Iris pigment epithelial cell (primary cell): ENCODE measurements around the gene SEPTIN12.
"Not testable (repeated sequence)": the region's sequence is repeated elsewhere in the genome, so short reads cannot be mapped to it uniquely, and the experiment has no call there.

Experiments used
- DNase-seq: peaks from one replicate; pipeline ENCODE4 v3.0.0-alpha.2; 2011; ENCODE audit warnings: low read depth

The SEPTIN12 gene

GRCh38 chr16:4802659-4803287 is 14.6 kb upstream of the SEPTIN12 start:
- DNase-seq = peak; percentile 93

GRCh38 chr16:4801962-4802658 is 14.0 kb upstream of the SEPTIN12 start, which contains the start of gene ROGDI:
ROGDI (minus strand) TSS chr16:4802633; CDS start chr16:4802571, 62 bp downstream.
- DNase-seq = peak; percentile 40

GRCh38 chr16:4801051-4801961 is 13.2 kb upstream of the SEPTIN12 start:
- no peak for DNase-seq

DNA sequence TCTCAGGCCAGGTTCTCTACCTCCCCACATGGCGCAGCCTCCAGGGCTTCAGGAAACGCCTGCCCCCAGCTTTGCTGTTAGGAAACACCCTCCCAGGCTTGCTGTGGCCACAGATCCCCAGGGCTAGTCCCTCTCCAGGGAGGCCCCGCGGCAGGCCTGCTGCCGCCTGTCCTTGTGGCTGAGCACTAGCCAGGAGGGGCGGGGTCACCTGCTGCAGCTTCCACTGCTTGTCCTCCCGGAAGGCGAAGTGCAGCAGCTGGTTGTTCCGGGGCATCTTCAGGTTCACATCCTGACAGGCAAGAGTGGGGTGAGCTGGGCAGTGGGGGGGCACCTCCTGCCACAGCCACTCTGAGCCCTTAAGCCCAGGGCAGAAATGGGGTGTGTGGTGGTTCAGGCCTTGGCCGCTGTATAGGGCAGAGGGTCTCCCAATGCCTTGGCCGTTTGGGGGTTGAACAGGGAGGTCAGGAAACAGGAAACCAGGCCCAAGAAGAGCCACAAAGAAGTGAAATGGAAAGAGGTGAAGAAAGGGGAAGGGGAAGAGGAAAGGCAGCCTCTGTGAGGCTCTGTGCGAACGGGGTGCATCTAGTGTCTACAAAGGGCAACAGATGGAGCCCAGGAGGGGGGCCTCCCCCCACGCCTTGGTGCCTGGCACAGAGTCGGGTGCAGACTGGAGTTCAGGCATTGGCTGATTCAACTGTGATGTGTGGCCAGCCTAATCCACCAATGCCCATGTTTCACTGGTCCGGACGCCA is 12.3 kb upstream of the SEPTIN12 start:
- DNase-seq = no peak

DNA sequence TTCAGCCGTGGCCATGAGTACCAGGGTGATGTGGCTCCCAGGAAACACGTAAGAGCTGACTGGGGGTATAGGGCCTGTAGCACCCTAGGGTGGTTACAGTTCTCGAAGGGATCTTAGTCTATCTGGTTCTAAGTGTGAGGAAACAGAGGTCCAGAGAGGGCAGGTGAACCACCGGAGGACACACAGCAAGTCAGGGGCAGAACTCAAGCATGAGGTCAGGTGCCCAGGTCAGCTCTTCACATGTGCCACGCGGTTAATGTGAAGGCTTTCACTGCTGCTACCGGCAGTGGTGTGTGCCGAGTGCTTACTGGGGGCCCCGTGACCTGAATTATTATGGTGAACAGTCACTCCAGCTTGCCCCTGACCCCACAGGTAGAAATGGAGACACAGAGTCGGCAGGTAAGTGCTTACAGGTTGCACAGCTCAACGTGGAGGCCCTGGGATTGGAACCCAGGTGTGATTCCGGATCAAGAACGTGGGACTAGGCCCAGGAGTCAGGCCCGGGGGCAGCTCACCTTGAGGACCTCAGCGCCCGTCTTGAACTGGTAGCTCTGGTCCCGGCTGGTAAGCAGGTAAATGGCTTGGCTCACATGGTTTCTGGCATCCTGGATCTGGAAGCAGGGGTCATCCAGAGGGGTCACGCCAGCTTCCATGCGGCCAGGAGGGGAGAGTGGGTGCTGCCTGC is 11.2 kb upstream of the SEPTIN12 start:
- no peak for DNase-seq

DNA sequence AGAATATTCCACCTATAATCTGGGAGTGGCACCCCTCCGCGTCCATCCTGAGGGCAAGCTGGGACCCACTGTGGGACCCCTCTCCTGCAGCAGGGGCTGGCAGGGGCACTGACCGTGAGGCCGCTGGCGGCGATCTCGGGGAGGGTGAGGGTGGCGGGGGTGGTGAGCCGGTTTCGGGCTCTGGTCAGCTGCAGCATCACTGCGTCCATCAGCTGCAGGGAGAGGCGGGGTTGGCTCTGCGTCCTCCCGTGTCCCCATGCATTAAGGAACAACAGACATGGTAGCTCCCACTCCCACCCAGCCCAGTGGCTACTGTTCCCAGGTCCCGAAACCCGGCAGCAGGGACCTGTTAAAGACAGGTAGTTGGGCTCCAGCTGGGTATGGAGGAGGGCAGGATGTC is 10.3 kb upstream of the SEPTIN12 start:
- no peak for DNase-seq

DNA sequence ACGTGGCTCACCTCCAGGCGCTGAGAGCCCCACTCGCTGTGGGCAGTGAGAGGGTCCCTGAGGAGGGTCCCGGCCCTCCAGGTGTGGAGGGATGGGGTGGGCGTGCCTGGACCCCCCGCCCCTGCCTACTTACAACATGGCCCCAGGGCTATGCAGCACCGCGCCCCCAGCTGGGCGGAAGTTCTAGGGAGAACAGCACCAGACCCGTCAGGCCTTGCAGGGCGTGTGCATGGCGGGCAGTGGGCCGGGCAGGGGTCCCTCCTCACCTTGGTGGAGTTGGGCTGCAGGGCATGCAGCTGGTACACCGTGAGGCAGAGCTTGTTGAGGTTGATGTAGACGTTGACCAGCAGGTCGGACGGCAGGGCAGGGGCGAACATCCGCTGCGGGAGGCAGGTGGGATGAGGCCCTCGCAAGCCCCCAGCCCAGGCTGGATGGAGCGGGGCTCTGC is 9.7 kb upstream of the SEPTIN12 start:
- no peak for DNase-seq

GRCh38 chr16:4796982-4797804 is 9.0 kb upstream of the SEPTIN12 start:
- no peak for DNase-seq

DNA sequence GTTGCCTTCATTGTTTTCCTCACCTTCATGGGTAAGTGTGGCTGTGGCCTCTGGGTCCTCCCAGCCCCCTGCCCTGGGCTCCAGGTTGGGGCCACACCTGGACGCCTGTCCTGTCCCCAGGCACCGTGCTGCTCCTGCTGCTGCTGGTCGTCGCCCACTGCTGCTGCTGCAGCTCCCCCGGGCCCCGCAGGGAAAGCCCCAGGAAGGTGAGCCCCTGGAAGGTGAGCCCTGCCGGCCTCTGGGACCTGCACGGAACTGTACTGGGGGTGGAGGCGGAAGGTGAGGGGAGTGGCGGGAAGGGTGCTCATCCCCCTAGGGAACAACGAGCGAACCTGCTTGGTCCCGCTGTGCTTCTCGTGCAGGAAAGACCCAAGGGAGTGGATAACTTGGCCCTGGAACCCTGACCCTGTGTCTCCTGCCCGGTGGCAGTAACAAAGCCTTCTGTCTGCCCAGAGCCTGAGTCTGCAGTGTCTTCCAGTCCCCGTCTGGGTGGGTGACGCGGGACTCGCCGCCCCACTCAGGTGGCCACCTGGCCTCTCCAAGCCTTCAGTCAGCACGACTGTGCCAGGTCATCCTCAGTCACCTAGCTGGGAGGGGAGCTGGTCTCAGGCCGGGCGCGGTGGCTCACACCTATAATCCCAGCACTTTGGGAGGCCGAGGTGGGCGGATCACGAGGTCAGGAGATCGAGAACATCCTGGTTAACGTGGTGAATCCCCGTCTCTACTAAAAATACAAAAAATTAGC is 7.9 kb upstream of the SEPTIN12 start:
- no peak for DNase-seq

GRCh38 chr16:4795181-4795827 is 7.2 kb upstream of the SEPTIN12 start, which contains the start of gene SMIM22:
SMIM22 (plus strand) TSS chr16:4795369; CDS start chr16:4795735, 366 bp downstream.
- DNase-seq = no peak

- DNase-seq = no peak
Measured at GRCh38 chr16:4792951-4793513, 4.9 kb upstream of the SEPTIN12 start.

DNA sequence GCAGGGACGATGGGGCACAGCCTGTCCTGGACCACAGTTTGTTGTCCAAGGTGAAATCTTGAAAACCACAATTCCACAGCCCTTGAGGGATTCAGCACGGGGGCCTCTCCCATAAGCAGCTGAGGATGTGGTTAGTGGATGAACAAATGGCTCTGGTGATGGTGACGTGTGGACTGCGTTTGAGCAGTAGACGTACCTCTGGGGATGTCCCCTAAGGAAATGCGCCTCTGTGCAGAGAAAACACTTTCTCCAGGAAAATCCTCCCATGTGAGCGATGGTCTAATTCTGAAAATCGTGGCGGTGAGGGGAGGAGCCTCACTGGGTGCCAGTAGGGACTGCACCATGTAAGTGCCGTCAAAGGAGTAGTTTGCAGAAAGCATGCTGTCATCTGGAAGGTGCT is 2.7 kb upstream of the SEPTIN12 start:
- DNase-seq = no peak

- no peak for DNase-seq
Measured at GRCh38 chr16:4790261-4790660, 2.1 kb upstream of the SEPTIN12 start.

GRCh38 chr16:4788910-4789309 is 765 bp upstream of the SEPTIN12 start:
- DNase-seq = no peak

- no peak for DNase-seq
Measured at GRCh38 chr16:4788489-4788889, 344 bp upstream of the SEPTIN12 start.

GRCh38 chr16:4787068-4787467 is 1.1 kb downstream of the SEPTIN12 start:
- no peak for DNase-seq

DNA sequence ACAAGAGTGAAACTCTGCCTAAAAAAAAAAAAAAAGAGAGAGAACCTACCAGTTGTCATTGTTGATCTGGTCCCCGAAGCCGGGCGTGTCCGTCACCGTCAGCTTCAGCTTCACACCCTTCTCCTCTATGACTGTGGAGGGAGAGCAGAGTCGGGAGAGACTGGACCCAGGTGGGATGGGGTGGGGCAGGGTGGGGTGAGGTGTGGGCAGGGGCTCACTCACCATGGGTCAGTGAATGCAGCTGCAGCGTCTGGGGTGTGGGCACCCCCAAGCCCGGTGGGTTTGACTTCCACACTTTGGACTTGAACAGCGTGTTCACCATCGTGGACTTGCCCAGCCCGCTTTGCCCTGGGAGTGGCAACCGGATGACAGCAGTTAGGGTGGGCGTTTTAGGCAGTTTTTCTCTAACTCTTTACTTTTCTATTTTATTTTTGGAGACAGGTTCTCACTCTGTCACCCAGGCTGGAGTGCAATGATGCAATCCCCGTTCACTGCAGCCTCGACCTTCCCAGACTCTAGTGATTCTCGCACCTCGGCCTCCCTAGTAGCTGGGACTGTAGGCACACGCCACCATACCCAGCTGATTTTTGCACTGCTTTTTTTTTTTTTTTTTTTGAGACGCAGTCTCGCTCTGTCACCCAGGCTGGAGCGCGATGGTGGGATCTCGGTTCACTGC is 2.2 kb downstream of the SEPTIN12 start:
- no peak for DNase-seq

DNA sequence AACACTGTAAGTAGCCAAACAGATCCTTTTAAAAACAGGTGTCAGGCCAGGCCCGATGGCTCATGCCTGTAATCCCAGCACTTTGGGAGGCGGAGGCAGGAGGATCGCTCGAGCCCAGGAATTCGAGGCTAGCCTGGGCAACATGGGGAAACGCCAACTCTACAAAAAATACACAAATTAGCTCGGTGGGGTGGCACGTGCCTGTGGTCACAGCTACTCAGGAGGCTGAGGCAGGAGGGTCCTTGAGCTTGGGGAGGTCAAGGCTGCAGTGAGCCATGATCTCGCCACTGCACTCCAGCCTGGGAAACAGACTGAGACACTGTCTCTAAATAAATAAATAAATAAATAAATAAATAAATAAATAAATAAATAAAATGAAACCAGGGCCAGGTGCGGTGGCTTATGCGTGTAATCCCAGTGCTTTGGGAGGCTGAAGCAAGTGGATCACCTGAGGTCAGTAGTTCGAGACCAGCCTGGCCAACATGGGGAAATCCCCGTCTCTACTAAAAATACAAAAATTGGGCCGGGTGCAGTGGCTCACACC is 3.6 kb downstream of the SEPTIN12 start:
- not testable (repeated sequence) for DNase-seq
